ENCODE results near the gene KRTAP10-1. TPM values are rescaled to one million over a fixed set of nuclear protein-coding genes. Genes with fewer than 3 reads are reported as not detected.

Gene KRTAP10-1
- total RNA-seq, 1 donor from 2014 or later, result not detected

DNA sequence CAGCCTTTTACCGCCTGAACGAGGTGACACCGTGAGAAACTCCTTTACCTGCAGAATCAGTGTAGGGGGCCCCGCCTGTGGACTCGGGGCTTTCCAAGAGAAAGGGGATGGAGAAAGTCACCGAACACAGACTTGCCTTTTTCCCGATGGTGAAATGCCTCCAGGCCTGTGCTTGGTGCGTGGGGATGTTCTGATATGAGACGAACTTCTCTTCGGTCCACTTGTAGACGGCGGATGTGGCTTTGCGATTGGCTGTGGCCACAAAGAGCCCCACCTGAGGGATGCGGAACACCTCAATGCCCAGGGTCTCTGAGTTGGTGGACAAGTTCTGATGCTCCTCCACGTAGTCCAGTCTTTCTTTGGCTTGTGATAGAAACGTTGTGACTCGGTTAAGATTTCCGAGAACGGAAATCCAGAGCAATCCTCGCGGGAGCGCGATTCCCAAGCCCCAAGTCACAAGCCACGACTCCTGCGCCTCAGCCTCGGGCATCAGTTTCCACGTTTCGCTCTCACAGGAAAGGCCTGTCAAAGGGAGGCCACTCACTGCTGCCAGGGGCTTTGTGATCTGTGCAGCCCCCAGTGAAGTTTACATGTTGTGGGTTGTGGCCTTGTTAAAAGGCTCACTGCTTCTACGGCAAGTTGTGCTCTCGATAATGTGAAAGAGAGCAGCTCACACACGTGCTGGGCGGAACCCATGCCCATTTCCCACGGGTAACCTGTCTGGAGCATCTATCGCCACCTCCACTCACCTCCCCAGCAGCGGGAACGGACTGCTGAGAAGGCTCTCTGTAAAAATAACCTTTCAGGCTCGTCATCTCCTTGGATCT, 12.6 kb downstream of the KRTAP10-1 start:
- Mint-ChIP-seq H3K36me3 (ENCODE audit: unreplicated experiment) (no peaks in the 10 kb centered on the region), H3K27ac (ENCODE audit: unreplicated experiment) (no peak overlapping the region), H3K9me3 (ENCODE audit: unreplicated experiment) (no peaks in the 10 kb centered on the region), H3K27me3 (ENCODE audit: unreplicated experiment) (no peaks in the 10 kb centered on the region), H3K4me1 (ENCODE audit: unreplicated experiment) (no peaks in the 10 kb centered on the region), H3K4me3 (ENCODE audit: unreplicated experiment) (no peak overlapping the region)
- TF ChIP-seq, protein P1, sequence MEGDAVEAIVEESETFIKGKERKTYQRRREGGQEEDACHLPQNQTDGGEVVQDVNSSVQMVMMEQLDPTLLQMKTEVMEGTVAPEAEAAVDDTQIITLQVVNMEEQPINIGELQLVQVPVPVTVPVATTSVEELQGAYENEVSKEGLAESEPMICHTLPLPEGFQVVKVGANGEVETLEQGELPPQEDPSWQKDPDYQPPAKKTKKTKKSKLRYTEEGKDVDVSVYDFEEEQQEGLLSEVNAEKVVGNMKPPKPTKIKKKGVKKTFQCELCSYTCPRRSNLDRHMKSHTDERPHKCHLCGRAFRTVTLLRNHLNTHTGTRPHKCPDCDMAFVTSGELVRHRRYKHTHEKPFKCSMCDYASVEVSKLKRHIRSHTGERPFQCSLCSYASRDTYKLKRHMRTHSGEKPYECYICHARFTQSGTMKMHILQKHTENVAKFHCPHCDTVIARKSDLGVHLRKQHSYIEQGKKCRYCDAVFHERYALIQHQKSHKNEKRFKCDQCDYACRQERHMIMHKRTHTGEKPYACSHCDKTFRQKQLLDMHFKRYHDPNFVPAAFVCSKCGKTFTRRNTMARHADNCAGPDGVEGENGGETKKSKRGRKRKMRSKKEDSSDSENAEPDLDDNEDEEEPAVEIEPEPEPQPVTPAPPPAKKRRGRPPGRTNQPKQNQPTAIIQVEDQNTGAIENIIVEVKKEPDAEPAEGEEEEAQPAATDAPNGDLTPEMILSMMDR (IDR thresholded peaks at IDR 0.05), result no peak
- DNase-seq (ENCODE audit: extremely low spot score, unreplicated experiment), result no peak

DNA sequence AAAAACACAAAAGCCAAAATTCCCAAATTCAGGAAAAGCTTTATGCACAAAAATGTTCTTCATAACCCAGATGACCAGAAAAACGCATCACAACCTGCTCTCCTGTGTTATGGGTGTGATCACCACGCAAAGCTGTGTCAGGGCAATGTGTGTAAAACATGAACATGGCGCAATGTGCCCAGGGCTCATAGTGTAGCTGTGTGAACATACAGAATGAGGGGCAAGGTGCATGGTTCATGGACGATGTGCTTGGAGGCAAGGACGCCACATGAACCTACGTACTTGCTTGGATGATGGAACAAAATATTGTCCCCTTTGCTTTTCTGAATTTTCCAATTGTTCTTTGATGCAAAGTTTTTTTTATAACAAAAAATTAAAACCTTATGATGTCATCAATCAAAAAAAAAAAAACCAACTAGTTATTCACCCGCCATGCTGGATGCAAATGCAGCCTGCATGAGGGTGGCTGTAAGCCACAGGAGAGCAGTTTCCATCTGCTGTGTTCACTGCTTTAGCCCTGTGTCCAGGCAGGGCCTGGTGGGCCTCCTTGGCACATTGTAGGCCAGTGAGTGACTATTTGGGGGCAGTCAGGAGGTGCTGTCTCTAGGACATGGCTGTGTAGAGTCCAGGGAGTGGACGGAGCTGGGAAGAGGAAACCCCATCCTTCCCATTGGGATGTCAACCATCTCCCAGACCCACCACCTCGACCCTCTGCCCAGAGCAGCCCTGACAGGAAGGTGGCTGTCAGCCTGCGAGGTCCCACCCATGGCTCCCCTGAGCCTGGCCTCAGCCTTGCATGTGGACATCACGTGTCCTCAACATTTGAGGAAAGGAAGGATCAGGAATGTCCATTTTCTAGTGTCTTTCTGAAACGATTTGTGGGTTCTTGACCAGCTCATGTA, 13.6 kb downstream of the KRTAP10-1 start:
- TF ChIP-seq, protein P1 (IDR thresholded peaks at IDR 0.05), result no peak
- Mint-ChIP-seq H3K4me1 (ENCODE audit: unreplicated experiment) (no peaks in the 10 kb centered on the region), H3K27me3 (ENCODE audit: unreplicated experiment) (no peaks in the 10 kb centered on the region), H3K9me3 (ENCODE audit: unreplicated experiment) (no peaks in the 10 kb centered on the region), H3K36me3 (ENCODE audit: unreplicated experiment) (no peaks in the 10 kb centered on the region), H3K27ac (ENCODE audit: unreplicated experiment) (no peak overlapping the region), H3K4me3 (ENCODE audit: unreplicated experiment) (no peak overlapping the region)
- no peak for DNase-seq (ENCODE audit: extremely low spot score, unreplicated experiment)

DNA sequence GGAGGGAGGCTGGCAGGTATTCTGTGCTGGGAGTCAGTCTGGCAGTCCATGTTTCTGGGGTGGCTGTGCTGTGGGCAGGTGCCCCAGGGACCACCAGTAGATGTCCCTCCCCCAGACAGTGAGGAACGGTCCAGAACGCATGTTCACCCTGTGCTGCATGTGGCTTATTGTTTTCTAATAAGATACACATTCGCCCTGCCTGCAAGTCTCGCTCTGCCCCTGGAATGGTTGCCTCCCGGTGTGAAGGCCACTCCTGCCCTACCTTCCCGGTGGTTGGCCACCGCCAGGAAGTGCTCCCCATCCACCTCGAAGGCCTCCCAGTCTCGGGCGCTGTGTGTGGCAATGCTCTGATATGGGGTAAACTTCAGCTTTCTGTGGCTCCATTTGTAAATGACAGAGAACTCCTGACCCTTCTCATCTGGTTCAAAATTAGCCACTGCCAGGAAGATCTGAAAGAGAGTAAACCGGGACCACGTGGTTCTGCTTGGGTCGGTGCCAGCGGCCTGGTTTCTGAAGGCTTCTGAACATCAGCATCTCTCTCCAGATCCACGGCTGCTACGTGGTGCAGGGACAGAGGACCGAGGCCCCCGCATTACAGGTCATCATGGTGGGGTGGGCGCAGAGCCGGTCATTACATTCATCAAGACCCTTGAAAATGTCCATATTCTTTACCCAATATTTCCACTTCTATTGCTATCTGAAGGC, 14.5 kb downstream of the KRTAP10-1 start:
- no peak for DNase-seq (ENCODE audit: extremely low spot score, unreplicated experiment)
- TF ChIP-seq, protein P1 (IDR thresholded peaks at IDR 0.05), result no peak
- no peak overlapping the region for H3K27ac Mint-ChIP-seq (ENCODE audit: unreplicated experiment)
- no peaks in the 10 kb centered on the region for H3K9me3 Mint-ChIP-seq (ENCODE audit: unreplicated experiment)
- H3K36me3 Mint-ChIP-seq (ENCODE audit: unreplicated experiment), result no peaks in the 10 kb centered on the region
- no peak overlapping the region for H3K4me3 Mint-ChIP-seq (ENCODE audit: unreplicated experiment)
- no peaks in the 10 kb centered on the region for H3K27me3 Mint-ChIP-seq (ENCODE audit: unreplicated experiment)
- no peaks in the 10 kb centered on the region for H3K4me1 Mint-ChIP-seq (ENCODE audit: unreplicated experiment)

DNA sequence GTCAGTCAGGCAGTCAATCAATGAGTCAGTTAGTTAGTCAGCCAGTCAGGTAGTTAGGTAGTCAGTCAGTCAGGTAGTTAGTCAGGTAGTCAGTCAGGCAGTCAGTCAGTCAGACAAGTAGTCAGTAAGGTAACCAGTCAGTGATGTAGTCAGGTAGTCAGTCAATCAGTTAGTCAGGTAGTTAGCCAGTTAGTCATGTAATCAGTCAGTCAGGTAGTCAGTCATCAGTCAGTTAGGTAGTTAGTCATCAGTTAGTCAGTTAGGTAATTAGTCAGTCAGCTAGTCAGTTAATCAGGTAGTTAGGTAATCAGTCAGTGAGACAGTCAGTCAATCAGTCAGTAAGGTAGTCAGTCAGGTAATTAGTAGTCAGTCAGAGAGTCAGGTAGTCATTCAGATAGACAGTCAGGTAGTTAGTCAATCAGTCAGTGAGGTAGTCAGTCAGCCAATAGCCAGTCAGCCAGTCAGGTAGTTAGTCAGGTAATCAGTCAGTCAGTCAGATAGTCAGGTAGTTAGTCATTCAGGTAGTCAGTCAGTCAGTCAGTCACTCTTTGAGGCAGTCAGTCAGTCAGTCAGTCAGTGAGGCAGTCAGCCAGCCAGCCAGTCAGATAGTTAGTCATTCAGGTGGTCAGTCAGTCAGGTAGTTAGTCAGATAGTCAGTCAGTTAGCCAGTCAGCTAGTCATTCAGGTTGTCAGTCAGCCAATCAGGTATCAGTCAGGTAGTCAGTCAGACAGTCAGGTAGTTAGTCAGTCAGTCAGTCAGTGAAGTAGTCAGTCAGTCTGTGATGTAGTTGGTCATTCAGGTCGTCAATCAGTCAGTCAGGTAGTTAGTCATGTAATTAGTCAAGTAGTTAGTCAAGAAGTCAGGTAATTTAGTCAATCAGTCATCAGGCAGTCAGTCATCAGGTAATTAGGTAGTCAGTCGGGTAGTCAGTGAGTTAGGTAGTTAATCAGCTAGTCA, 15.3 kb downstream of the KRTAP10-1 start:
- Mint-ChIP-seq H3K4me1 (ENCODE audit: unreplicated experiment) (no peaks in the 10 kb centered on the region), H3K9me3 (ENCODE audit: unreplicated experiment) (no peaks in the 10 kb centered on the region), H3K4me3 (ENCODE audit: unreplicated experiment) (no peak overlapping the region), H3K27me3 (ENCODE audit: unreplicated experiment) (no peaks in the 10 kb centered on the region), H3K27ac (ENCODE audit: unreplicated experiment) (no peak overlapping the region), H3K36me3 (ENCODE audit: unreplicated experiment) (no peaks in the 10 kb centered on the region)
- TF ChIP-seq, protein P1 (IDR thresholded peaks at IDR 0.05), result no peak
- no peak for DNase-seq (ENCODE audit: extremely low spot score, unreplicated experiment)
